IMR-90 (cell line): ENCODE results near the gene TSEN15.

ENCODE experiments used
- CEBPB ChIP-seq: IDR thresholded peaks from 2 replicates; pipeline ENCODE4 v1.6.1; 2012; ENCODE audit warnings: low read depth, low read length, improper control_type of control experiment
- CHD1 ChIP-seq: IDR thresholded peaks from 2 replicates; pipeline ENCODE4 v1.6.1; 2012; ENCODE audit warnings: low read depth, low read length, improper control_type of control experiment
- CTCF ChIP-seq: conservative IDR thresholded peaks from 2 replicates; pipeline ENCODE4 v1.5.1; 2012; ENCODE audit warnings: mild to moderate bottlenecking, low read depth, low read length, improper control_type of control experiment
- MXI1 ChIP-seq: IDR thresholded peaks from 2 replicates; pipeline ENCODE4 v1.6.1; 2012; ENCODE audit warnings: low read depth, mild to moderate bottlenecking, low read length, moderate library complexity, borderline replicate concordance
- POLR2A ChIP-seq: IDR thresholded peaks from 2 replicates; pipeline ENCODE4 v1.6.1; 2012; ENCODE audit warnings: mild to moderate bottlenecking, low read depth, low read length
- RAD21 ChIP-seq: IDR thresholded peaks from 2 replicates; pipeline ENCODE4 v1.6.1; 2012; ENCODE audit warnings: low read length, improper control_type of control experiment
- USF2 ChIP-seq: fragments of 150-350 bp; IDR thresholded peaks from 2 replicates; pipeline ENCODE4 v1.6.1; 2017; ENCODE audit warnings: mild to moderate bottlenecking, antibody characterized with exemption, low read length, low read depth

GRCh38 chr1:184051485-184052193, at the start of gene TSEN15:
- TF ChIP-seq CEBPB: peak; percentile 92
- TF ChIP-seq CTCF: no peak
- peak; percentile 77 for TF ChIP-seq MXI1
- TF ChIP-seq RAD21: peak; percentile 34
- TF ChIP-seq CHD1: no peak
- TF ChIP-seq USF2: no peak
- TF ChIP-seq POLR2A: peak; percentile 82
